Peyer's patch (tissue), 4 donors: ENCODE measurements around the gene SIK2.

ENCODE experiments used
- CTCF ChIP-seq, 6 experiments: fragments of 450-650 bp in 4 of 6; fragments of 200-600 bp in 2 of 6; sonication (generic) in 1 of 6; IDR thresholded peaks; one replicate each; pipeline ENCODE4 v1.5.1; 2017 to 2019; ENCODE audit warnings: antibody characterized with exemption in 6 of 6, mild to moderate bottlenecking in 3 of 6, moderate library complexity in 1 of 6
- POLR2A ChIP-seq, 2 donors: fragments of 450-650 bp; IDR thresholded peaks; one replicate each; pipeline ENCODE4 v1.5.1; 2017; ENCODE audit warnings: antibody characterized with exemption in 2 of 2, mild to moderate bottlenecking in 2 of 2, moderate library complexity in 2 of 2

GRCh38 chr11:111612224-111612623 lies 10.0 kb downstream of the SIK2 start:
- TF ChIP-seq POLR2A (IDR thresholded peaks at IDR 0.05) (no peak), CTCF (IDR thresholded peaks at IDR 0.05) (no peak)
